ENCODE results near the gene PDZK1. TPM values are rescaled to one million over a fixed set of nuclear protein-coding genes. Genes with fewer than 3 reads are reported as not detected.

The PDZK1 gene
- 0.23 and 0.33 TPM in 2 replicates for total RNA-seq

GRCh38 chr1:145707183-145707867 lies at the start of gene PDZK1:
PDZK1 (minus strand) TSS chr1:145707368; CDS start chr1:145688021, 19,347 bp downstream.

GRCh38 chr1:145719230-145720079 lies 12.3 kb upstream of the PDZK1 start, which contains the start of gene CD160:
CD160 (plus strand) TSS chr1:145719499; CDS start chr1:145728328, 8,829 bp downstream.

Other genes starting within 250 kb of the PDZK1 start
- 18.5 and 21.6 TPM in 2 replicates for gene GPR89A, start 99.4 kb downstream of the PDZK1 start, total RNA-seq
- gene CD160, start 12.1 kb upstream of the PDZK1 start, total RNA-seq: not detected in 2 replicates
- gene RNF115, start 116.7 kb upstream of the PDZK1 start, total RNA-seq: 11.9 and 12.2 TPM in 2 replicates
- 22.6 and 24.9 TPM in 2 replicates for gene POLR3C, start 116.8 kb upstream of the PDZK1 start, total RNA-seq
- gene NUDT17, start 138.3 kb upstream of the PDZK1 start, total RNA-seq: 1.4 and 2.9 TPM in 2 replicates
- gene PIAS3, start 151.7 kb upstream of the PDZK1 start, total RNA-seq: 19.8 and 22.2 TPM in 2 replicates
- 1.8 and 2.5 TPM in 2 replicates for gene ANKRD35, start 178.5 kb upstream of the PDZK1 start, total RNA-seq
- gene ITGA10, start 202.7 kb upstream of the PDZK1 start, total RNA-seq: 12.3 and 13.5 TPM in 2 replicates
- gene PEX11B, start 211.3 kb upstream of the PDZK1 start, total RNA-seq: 23.4 and 24.8 TPM in 2 replicates
- 54.8 and 62.2 TPM in 2 replicates for gene RBM8A, start 220.1 kb upstream of the PDZK1 start, total RNA-seq

All from smooth muscle cell of the pulmonary artery (primary cell).